Osteoblast (primary cell): ENCODE measurements around the gene KIF3C. TPM values are rescaled to one million over a fixed set of nuclear protein-coding genes. Genes with fewer than 3 reads are reported as not detected.
"Not testable (repeated sequence)": the region's sequence is repeated elsewhere in the genome, so short reads cannot be mapped to it uniquely, and the experiment has no call there.

Source experiments
- DNase-seq: peaks from one replicate; pipeline ENCODE4 v3.0.0; 2011; ENCODE audit warnings: low spot score, mixed read lengths; ENCODE audit not compliant: insufficient read length; ENCODE audit errors: missing footprints
- H2AFZ ChIP-seq: 2 replicates; pipeline ENCODE4 v1.6.0; 2011; ENCODE audit warnings: mild to moderate bottlenecking, low read length
- H3K27ac ChIP-seq: 2 replicates; pipeline ENCODE4 v1.5.1; 2011; ENCODE audit warnings: mild to moderate bottlenecking, low read depth, low read length, moderate library complexity
- H3K27me3 ChIP-seq: 2 replicates; pipeline ENCODE4 v1.6.0; 2012; ENCODE audit warnings: mild to moderate bottlenecking, control low read depth, inconsistent platforms, low read length, moderate library complexity; ENCODE audit not compliant: insufficient read depth
- H3K36me3 ChIP-seq: 2 replicates; pipeline ENCODE4 v1.5.1; 2011; ENCODE audit warnings: mild to moderate bottlenecking, low read length, control low read depth, moderate library complexity; ENCODE audit not compliant: insufficient read depth
- H3K4me1 ChIP-seq: 2 replicates; pipeline ENCODE4 v1.5.1; 2011; ENCODE audit warnings: mild to moderate bottlenecking, low read length, control low read depth, moderate library complexity; ENCODE audit not compliant: insufficient read depth
- H3K4me2 ChIP-seq: 2 replicates; pipeline ENCODE4 v1.6.0; 2011; ENCODE audit warnings: mild to moderate bottlenecking, low read length; ENCODE audit not compliant: insufficient read depth
- H3K4me3 ChIP-seq: fragments of 200-600 bp; sonication (generic); 3 replicates; pipeline ENCODE4 v1.5.1; 2012; ENCODE audit warnings: mild to moderate bottlenecking, low read length, inconsistent platforms; ENCODE audit not compliant: insufficient read depth
- H3K79me2 ChIP-seq: 2 replicates; pipeline ENCODE4 v1.6.0; 2012; ENCODE audit warnings: mild to moderate bottlenecking, low read length, control low read depth, inconsistent platforms; ENCODE audit not compliant: insufficient read depth
- H3K9me3 ChIP-seq: 2 replicates; pipeline ENCODE4 v1.5.1; 2011; ENCODE audit warnings: low read depth, low read length, control low read depth
- H4K20me1 ChIP-seq: 2 replicates; pipeline ENCODE4 v1.6.0; 2012; ENCODE audit warnings: mild to moderate bottlenecking, low read length, control low read depth; ENCODE audit not compliant: insufficient read depth
- CTCF ChIP-seq: IDR thresholded peaks from 2 replicates; pipeline ENCODE4 v1.5.1; 2011; ENCODE audit warnings: mild to moderate bottlenecking, low read depth, low read length, moderate library complexity; ENCODE audit errors: extremely low read depth
- total RNA-seq: library from RNA; depleted of rRNA; stranded (reverse); fragments of >200 nt; gene quantifications from 2 replicates; pipeline ENCODE4 v1.2.3, GENCODE V29; 2012

The KIF3C gene
- total RNA-seq, 1 donor = 17.0 TPM

- Histone ChIP-seq H3K9me3 (no peaks in the 10 kb centered on the region), H3K4me2 (peak overlapping the region; percentile 8), H2AFZ (no peak overlapping the region), H3K27ac (no peak overlapping the region), H3K36me3 (no peaks in the 10 kb centered on the region), H3K4me1 (no peaks in the 10 kb centered on the region), H3K79me2 (no peaks in the 10 kb centered on the region), H3K4me3 (no peak overlapping the region), H4K20me1 (no peaks in the 10 kb centered on the region), H3K27me3 (no peaks in the 10 kb centered on the region)
- TF ChIP-seq CTCF = no peak
- peak; percentile 85 for DNase-seq
Measured at GRCh38 chr2:25912851-25913695, 69.2 kb downstream of the KIF3C start.

GRCh38 chr2:25909574-25909973 is 72.7 kb downstream of the KIF3C start:
- not testable (repeated sequence) for H3K79me2 ChIP-seq, H3K4me1 ChIP-seq, H3K36me3 ChIP-seq, H3K27ac ChIP-seq, H4K20me1 ChIP-seq, H3K4me3 ChIP-seq, DNase-seq, H2AFZ ChIP-seq, H3K9me3 ChIP-seq, H3K27me3 ChIP-seq, H3K4me2 ChIP-seq

GRCh38 chr2:25905126-25905525 is 77.2 kb downstream of the KIF3C start:
- H4K20me1 ChIP-seq = no peaks in the 10 kb centered on the region
- H3K4me3 ChIP-seq = no peak overlapping the region
- H3K4me1 ChIP-seq = no peaks in the 10 kb centered on the region
- no peak overlapping the region for H3K27ac ChIP-seq
- no peak overlapping the region for H2AFZ ChIP-seq
- DNase-seq = peak; percentile 76
- H3K27me3 ChIP-seq = no peaks in the 10 kb centered on the region
- no peaks in the 10 kb centered on the region for H3K9me3 ChIP-seq
- no peak for TF ChIP-seq CTCF
- H3K79me2 ChIP-seq = no peaks in the 10 kb centered on the region
- no peaks in the 10 kb centered on the region for H3K36me3 ChIP-seq
- H3K4me2 ChIP-seq = no peak overlapping the region

DNA sequence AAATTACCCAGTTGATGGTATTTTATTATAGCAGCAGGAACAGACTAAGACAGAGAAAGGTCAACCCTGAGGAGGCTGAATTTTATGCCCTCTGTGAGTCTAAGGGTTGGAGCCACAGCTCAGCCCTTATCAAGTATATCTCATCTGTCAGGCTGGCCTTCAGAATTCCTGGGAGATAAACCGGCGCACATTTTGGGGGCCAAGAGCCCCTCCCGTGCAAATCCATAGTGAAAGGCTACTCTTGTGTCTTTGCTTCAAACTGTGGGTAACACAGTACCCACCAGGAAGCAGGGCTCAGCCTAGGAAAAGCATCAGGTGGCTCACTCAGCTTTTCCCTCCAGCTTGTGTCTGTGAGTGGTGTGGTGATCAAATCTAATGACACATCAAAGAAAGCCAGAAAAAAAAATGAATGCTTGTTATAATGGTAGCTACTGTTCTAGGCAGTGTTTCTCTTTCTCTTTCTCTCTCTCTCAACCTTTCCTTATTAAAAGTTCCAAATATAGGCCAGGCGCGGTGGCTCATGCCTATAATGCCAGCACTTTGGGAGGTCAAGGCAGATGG is 79.0 kb downstream of the KIF3C start:
- Histone ChIP-seq H3K27me3 (no peaks in the 10 kb centered on the region), H3K4me2 (no peak overlapping the region), H3K27ac (no peak overlapping the region), H2AFZ (no peak overlapping the region), H3K9me3 (no peaks in the 10 kb centered on the region), H3K4me1 (no peaks in the 10 kb centered on the region), H3K36me3 (no peaks in the 10 kb centered on the region), H3K79me2 (no peaks in the 10 kb centered on the region), H3K4me3 (no peak overlapping the region), H4K20me1 (no peaks in the 10 kb centered on the region)
- DNase-seq = no peak
- TF ChIP-seq CTCF = no peak
